RWPE2 (cell line): ENCODE measurements around the gene FBN3.

ENCODE experiments used
- ATAC-seq: fragments of 200-7000 bp; cut with Tn5 transposase; 3 replicates; pipeline ENCODE4 v1.9.1; 2021; ENCODE audit warnings: low read depth
- DNase-seq: peaks from one replicate; pipeline ENCODE4 v3.0.0-alpha.2; 2020; ENCODE audit warnings: low spot score
- H3K27ac ChIP-seq: fragments of 450-650 bp; 2 replicates; pipeline ENCODE4 v1.5.1; 2017; ENCODE audit warnings: mild to moderate bottlenecking; ENCODE audit not compliant: poor library complexity, severe bottlenecking
- H3K27me3 ChIP-seq: fragments of 250-450 bp; sonication (Bioruptor Pico); 2 replicates; pipeline ENCODE4 v1.5.1; 2021; ENCODE audit warnings: mild to moderate bottlenecking, moderate library complexity; ENCODE audit not compliant: insufficient read depth, poor library complexity, severe bottlenecking
- H3K36me3 ChIP-seq: fragments of 250-450 bp; sonication (Bioruptor Pico); 2 replicates; pipeline ENCODE4 v1.5.1; 2020; ENCODE audit warnings: low read depth, mild to moderate bottlenecking, moderate library complexity
- H3K4me1 ChIP-seq: fragments of 250-450 bp; sonication (Bioruptor Pico); 2 replicates; pipeline ENCODE4 v1.5.1; 2021; ENCODE audit warnings: mild to moderate bottlenecking, moderate library complexity; ENCODE audit not compliant: insufficient read depth, poor library complexity, severe bottlenecking
- H3K4me3 ChIP-seq: fragments of 250-450 bp; sonication (Bioruptor Pico); 2 replicates; pipeline ENCODE4 v1.5.1; 2021; ENCODE audit warnings: mild to moderate bottlenecking, moderate library complexity; ENCODE audit not compliant: severe bottlenecking
- H3K9me3 ChIP-seq: fragments of 250-450 bp; sonication (Bioruptor Pico); 2 replicates; pipeline ENCODE4 v1.5.1; 2021; ENCODE audit warnings: mild to moderate bottlenecking, moderate library complexity; ENCODE audit not compliant: severe bottlenecking
- TF ChIP-seq, protein P1 (sequence below): fragments of 450-650 bp; IDR thresholded peaks from one replicate; pipeline ENCODE4 v1.5.1; 2017; ENCODE audit warnings: mild to moderate bottlenecking, moderate library complexity; ENCODE audit not compliant: poor library complexity, severe bottlenecking

FBN3 gene

DNA sequence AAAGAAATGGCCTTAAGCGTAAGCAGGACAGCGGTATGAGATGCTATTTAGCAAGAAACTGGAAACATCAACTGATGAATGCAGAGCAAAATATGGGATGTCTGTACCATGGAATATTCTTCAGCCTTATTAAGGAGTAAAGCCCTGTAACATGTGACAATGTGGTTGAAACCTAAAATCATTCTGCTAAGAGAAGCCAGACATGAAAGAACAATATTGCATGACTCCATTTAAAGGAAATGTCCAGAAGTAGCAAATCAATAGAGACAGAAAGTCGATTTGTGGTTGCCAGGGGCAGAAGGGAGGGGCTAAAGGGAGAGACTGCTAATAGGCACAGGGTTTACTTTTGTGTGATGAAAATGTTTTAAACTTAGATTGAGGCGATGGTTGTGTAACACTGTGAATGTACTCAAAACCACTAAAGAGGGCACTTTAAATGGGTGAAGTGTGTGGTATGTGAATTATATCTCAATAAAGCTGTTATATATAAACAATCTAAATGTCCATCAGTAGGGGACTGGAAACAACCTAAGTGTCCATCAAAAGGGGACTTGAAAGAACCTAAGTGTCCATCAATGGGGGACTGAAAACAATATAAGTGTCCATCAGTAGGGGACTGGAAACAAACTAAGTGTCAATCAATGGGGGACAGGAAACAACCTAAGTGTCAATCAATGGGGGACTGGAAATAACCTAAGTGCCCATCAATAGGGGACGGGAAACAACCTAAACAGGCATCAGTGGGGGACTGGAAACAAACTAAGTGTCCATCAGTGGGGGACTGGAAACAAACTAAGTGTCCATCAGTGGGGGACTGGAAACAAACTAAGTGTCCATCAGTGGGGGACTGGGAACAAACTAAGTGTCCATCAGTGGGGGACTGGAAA is 51.5 kb downstream of the FBN3 start:
- no peaks in the 10 kb centered on the region for H3K4me1 ChIP-seq
- H3K27ac ChIP-seq, result no peak overlapping the region
- TF ChIP-seq, protein P1, sequence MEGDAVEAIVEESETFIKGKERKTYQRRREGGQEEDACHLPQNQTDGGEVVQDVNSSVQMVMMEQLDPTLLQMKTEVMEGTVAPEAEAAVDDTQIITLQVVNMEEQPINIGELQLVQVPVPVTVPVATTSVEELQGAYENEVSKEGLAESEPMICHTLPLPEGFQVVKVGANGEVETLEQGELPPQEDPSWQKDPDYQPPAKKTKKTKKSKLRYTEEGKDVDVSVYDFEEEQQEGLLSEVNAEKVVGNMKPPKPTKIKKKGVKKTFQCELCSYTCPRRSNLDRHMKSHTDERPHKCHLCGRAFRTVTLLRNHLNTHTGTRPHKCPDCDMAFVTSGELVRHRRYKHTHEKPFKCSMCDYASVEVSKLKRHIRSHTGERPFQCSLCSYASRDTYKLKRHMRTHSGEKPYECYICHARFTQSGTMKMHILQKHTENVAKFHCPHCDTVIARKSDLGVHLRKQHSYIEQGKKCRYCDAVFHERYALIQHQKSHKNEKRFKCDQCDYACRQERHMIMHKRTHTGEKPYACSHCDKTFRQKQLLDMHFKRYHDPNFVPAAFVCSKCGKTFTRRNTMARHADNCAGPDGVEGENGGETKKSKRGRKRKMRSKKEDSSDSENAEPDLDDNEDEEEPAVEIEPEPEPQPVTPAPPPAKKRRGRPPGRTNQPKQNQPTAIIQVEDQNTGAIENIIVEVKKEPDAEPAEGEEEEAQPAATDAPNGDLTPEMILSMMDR, result no peak
- no peak overlapping the region for H3K4me3 ChIP-seq
- ATAC-seq, result no peak
- DNase-seq, result no peak
- no peaks in the 10 kb centered on the region for H3K27me3 ChIP-seq
- peaks cover 11% of the 10 kb centered on the region for H3K9me3 ChIP-seq
- no peaks in the 10 kb centered on the region for H3K36me3 ChIP-seq

DNA sequence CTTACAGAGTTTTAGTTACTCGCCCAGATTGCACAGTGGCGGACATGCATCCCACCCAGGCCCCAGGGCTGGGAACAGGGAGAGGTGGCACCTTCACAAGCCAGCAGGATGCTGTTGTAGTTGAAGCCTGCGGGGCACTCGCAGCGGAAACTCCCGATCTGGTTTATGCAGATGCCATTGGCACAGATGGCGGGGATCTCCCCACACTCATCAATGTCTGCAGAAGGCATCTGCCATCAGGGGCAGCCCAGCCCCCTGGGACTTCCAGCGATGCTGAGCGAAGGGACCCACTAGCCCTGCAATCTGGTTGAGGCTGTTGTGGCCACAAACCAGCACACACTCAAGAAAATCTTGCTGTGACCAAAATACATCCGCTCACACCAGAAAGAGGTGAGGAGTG is 52.2 kb downstream of the FBN3 start:
- Histone ChIP-seq H3K36me3 (no peaks in the 10 kb centered on the region), H3K9me3 (peaks cover 11% of the 10 kb centered on the region), H3K27me3 (no peaks in the 10 kb centered on the region), H3K27ac (no peak overlapping the region), H3K4me3 (no peak overlapping the region), H3K4me1 (no peaks in the 10 kb centered on the region)
- no peak for DNase-seq
- TF ChIP-seq, protein P1, result no peak
- ATAC-seq, result no peak

DNA sequence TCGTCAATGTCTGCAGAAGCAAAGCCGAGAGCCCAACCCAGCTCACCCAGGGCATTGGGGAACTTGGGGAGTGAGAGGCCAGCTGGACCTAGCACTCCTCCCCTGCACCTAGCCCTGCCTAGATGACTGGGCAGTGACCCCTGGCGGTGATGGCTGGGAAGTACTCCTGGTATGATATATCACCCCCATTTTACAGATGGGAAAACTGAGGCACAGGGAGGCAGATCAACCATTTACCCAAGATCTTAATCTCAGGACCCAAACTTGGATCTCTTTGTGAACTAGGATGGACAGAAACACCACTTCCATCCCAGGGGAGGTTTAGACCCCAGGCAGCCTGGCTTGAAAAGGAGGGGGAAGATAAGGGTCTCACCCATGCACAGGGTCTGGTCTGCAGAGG is 53.3 kb downstream of the FBN3 start:
- Histone ChIP-seq H3K4me3 (no peak overlapping the region), H3K4me1 (no peaks in the 10 kb centered on the region), H3K27ac (no peak overlapping the region), H3K36me3 (no peaks in the 10 kb centered on the region), H3K9me3 (peaks cover 11% of the 10 kb centered on the region), H3K27me3 (no peaks in the 10 kb centered on the region)
- ATAC-seq, result no peak
- no peak for DNase-seq
- TF ChIP-seq, protein P1, result no peak

DNA sequence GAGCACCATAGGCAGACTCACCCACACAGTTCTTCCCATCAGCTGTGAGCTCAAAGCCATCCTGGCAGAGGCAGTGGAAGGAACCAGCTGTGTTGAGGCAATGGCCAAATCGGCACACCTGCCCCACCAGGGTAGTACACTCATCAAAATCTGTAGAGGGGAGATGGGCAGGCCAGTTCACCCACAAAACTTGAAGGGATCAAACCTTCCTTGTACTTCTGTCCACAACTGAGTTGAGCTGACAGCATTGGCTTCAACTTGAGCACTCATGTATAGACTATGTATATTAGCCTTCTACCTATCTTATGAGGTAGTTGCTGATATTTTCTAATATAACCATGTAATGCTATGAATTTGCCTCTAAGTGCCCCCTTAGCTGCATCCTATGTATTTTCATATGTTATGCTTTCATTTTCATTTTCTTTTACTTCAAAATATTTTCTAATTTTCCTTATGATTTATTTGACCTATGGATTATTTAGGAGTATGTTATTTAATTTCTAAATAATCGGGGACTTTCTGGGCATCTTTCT is 54.0 kb downstream of the FBN3 start:
- TF ChIP-seq, protein P1, result no peak
- Histone ChIP-seq H3K9me3 (peaks cover 11% of the 10 kb centered on the region), H3K36me3 (no peaks in the 10 kb centered on the region), H3K27ac (no peak overlapping the region), H3K27me3 (no peaks in the 10 kb centered on the region), H3K4me3 (no peak overlapping the region), H3K4me1 (no peaks in the 10 kb centered on the region)
- ATAC-seq (no peak), DNase-seq (no peak)

DNA sequence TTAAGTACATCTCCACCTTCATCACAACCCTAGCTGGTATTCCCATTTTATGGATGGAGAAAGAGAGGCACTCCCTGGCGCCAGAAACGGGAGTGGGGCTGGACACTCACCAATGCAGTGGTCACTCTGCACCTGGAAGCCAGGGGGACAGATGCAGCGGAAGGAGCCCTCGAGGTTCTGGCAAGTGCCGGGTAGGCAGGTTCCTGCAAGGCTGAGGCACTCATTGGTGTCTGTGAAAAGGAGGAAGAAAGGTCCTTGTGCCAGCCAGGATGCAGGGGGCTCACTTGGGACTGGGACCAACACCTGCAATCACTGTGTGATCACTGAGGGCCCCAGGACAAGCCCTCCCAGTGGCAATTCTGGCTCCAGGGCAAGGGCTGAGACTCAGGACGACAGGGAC is 55.1 kb downstream of the FBN3 start:
- no peak overlapping the region for H3K27ac ChIP-seq
- no peaks in the 10 kb centered on the region for H3K27me3 ChIP-seq
- TF ChIP-seq, protein P1, result no peak
- no peaks in the 10 kb centered on the region for H3K4me1 ChIP-seq
- no peaks in the 10 kb centered on the region for H3K36me3 ChIP-seq
- H3K4me3 ChIP-seq, result no peak overlapping the region
- ATAC-seq, result no peak
- DNase-seq, result no peak
- peaks cover 11% of the 10 kb centered on the region for H3K9me3 ChIP-seq
